MM.1S (cell line): ENCODE data around the gene ARHGAP35.

Source experiments
- CTCF ChIP-seq: fragments of 300-600 bp; sonication (generic); IDR thresholded peaks from 2 replicates; pipeline ENCODE4 v1.5.1; 2016; ENCODE audit warnings: antibody characterized with exemption, low read length, mixed read lengths
- EZH2 ChIP-seq: fragments of 300-600 bp; sonication (generic); optimal IDR thresholded peaks from 2 replicates; pipeline ENCODE3; 2017; ENCODE audit warnings: low read depth, mild to moderate bottlenecking, antibody characterized with exemption, low read length, mixed read lengths
- EZH2phosphoT487 ChIP-seq: fragments of 300-600 bp; sonication (generic); IDR thresholded peaks from 2 replicates; pipeline ENCODE4 v1.6.1; 2018; ENCODE audit warnings: antibody characterized with exemption, low read length

GRCh38 chr19:46821512-46822409 is 39.0 kb upstream of the ARHGAP35 start:
- TF ChIP-seq CTCF (no peak), EZH2 (no peak), EZH2phosphoT487 (no peak)
